HepG2 (cell line): ENCODE measurements around the gene MTCL1. TPM values are rescaled to one million over a fixed set of nuclear protein-coding genes. Genes with fewer than 3 reads are reported as not detected.

ENCODE experiments used
- ATAC-seq: fragments of 200-7000 bp; cut with Tn5 transposase; 3 replicates; pipeline ENCODE4 v1.9.1; 2020; ENCODE audit warnings: mild to moderate bottlenecking, moderate library complexity
- BruUV-seq: library from RNA; stranded (reverse); fragments of 400-500 nt; replicated peaks from 2 replicates; lab custom pipeline; 2021; lab: Mats Ljungman, UMichigan
- CTCF ChIA-PET: fragments of 300-600 bp; formaldehyde crosslinking; extraction: SDS; loops from one replicate; lab custom pipeline; 2021; ENCODE audit warnings: low total read pairs, inconsistent platforms, low intra/inter-chr PET ratio; lab: Yijun Ruan, JAX
- POLR2A ChIA-PET: fragments of 350-600 bp; sonication (Branson Sonifier 250); formaldehyde crosslinking; loops from one replicate; lab custom pipeline; 2020; ENCODE audit warnings: antibody characterized with exemption, inconsistent platforms; lab: Yijun Ruan, JAX
- DNase-seq: peaks from one replicate; pipeline ENCODE4 v3.0.0-alpha.2; 2015; ENCODE audit warnings: low spot score
- FAIRE-seq: peaks from 3 replicates; lab custom pipeline; 2011; peaks lifted over from hg19 to GRCh38; lab: Jason Lieb, UNC
- H2AFZ ChIP-seq: one replicate; pipeline ENCODE4 v1.6.1; 2011; ENCODE audit warnings: low read length, inconsistent platforms
- H3K27ac ChIP-seq: fragments of 300-600 bp; 3 replicates; pipeline ENCODE4 v1.8.0; 2011; ENCODE audit warnings: mixed run types, mild to moderate bottlenecking, mixed read lengths, low read length, inconsistent platforms; ENCODE audit not compliant: insufficient read depth; ENCODE audit errors: extremely low read length
- H3K27me3 ChIP-seq, 2 experiments: fragments of 200-600 bp in 1 of 2; 2 replicates in 1 of 2; 3 replicates in 1 of 2; pipeline versions ENCODE4 v1.6.0 to v1.8.0; 2011; ENCODE audit warnings: low read length in 2 of 2, mild to moderate bottlenecking in 2 of 2, moderate library complexity in 2 of 2, inconsistent platforms in 1 of 2; ENCODE audit not compliant: insufficient read depth in 2 of 2, control insufficient read depth in 1 of 2
- H3K36me3 ChIP-seq, 2 experiments: fragments of 200-600 bp in 1 of 2; replicated peaks in 1 of 2; 2 replicates in 1 of 2; 3 replicates in 1 of 2; pipeline versions ENCODE4 v1.5.1 to v1.8.0; 2011; ENCODE audit warnings: low read length in 2 of 2, inconsistent platforms in 1 of 2; ENCODE audit not compliant: insufficient read depth in 2 of 2, control insufficient read depth in 1 of 2
- H3K4me1 ChIP-seq: 2 replicates; pipeline ENCODE4 v1.5.1; 2012; ENCODE audit warnings: low read length, inconsistent platforms; ENCODE audit not compliant: insufficient read depth
- H3K4me2 ChIP-seq: 2 replicates; pipeline ENCODE4 v1.6.0; 2011; ENCODE audit warnings: low read depth, low read length, inconsistent platforms
- H3K4me3 ChIP-seq, 3 experiments: fragments of 200-600 bp in 1 of 3; sonication (generic), shearing (Covaris generic) in 1 of 3; replicated peaks in 1 of 3; 2 replicates each; pipeline ENCODE4 v1.5.1; 2011 to 2016; ENCODE audit warnings: low read length in 3 of 3, inconsistent platforms in 2 of 3, low read depth in 2 of 3, mild to moderate bottlenecking in 2 of 3, control low read depth in 1 of 3, mixed read lengths in 1 of 3; ENCODE audit not compliant: insufficient read depth in 1 of 3
- H3K79me2 ChIP-seq: one replicate; pipeline ENCODE4 v1.6.1; 2011; ENCODE audit warnings: low read length, inconsistent platforms; ENCODE audit not compliant: insufficient read depth
- H3K9ac ChIP-seq: 2 replicates; pipeline ENCODE4 v1.6.0; 2011; ENCODE audit warnings: mild to moderate bottlenecking, low read depth, low read length, inconsistent platforms; ENCODE audit not compliant: insufficient read depth
- H3K9me3 ChIP-seq: 2 replicates; pipeline ENCODE4 v1.5.1; 2012; ENCODE audit warnings: mild to moderate bottlenecking, low read length
- H4K20me1 ChIP-seq: 2 replicates; pipeline ENCODE4 v1.6.0; 2011; ENCODE audit warnings: inconsistent platforms, mild to moderate bottlenecking, low read length, moderate library complexity; ENCODE audit not compliant: insufficient read depth
- ATF2 ChIP-seq: sonication (generic); formaldehyde crosslinking; IDR thresholded peaks from 2 replicates; pipeline ENCODE4 v1.4.0; 2020; ENCODE audit warnings: missing genetic modification reagents
- GABPB1 ChIP-seq: IDR thresholded peaks from 2 replicates; pipeline ENCODE4 v1.6.1; 2016; ENCODE audit warnings: mild to moderate bottlenecking, missing genetic modification reagents, moderate library complexity, missing compliant biosample characterization
- JUN ChIP-seq: sonication (generic); formaldehyde crosslinking; IDR thresholded peaks from 2 replicates; pipeline ENCODE4 v1.4.0; 2020; ENCODE audit warnings: mild to moderate bottlenecking, missing genetic modification reagents
- MAF1 ChIP-seq: sonication (generic); formaldehyde crosslinking; IDR thresholded peaks from 2 replicates; pipeline ENCODE4 v1.5.0; 2020; ENCODE audit warnings: missing genetic modification reagents, borderline replicate concordance
- PRDM10 ChIP-seq: sonication (generic); formaldehyde crosslinking; IDR thresholded peaks from 2 replicates; pipeline ENCODE4 v1.4.0; 2020; ENCODE audit warnings: low read depth, missing genetic modification reagents
- SOX13 ChIP-seq, 3 experiments: fragments of 450-650 bp in 1 of 3; sonication (generic) in 1 of 3; formaldehyde crosslinking in 1 of 3; IDR thresholded peaks in 2 of 3; conservative IDR thresholded peaks in 1 of 3; 2 replicates each; pipeline versions ENCODE4 v1.5.0 to v1.6.1; 2016 to 2020; ENCODE audit warnings: antibody characterized with exemption in 1 of 3, mild to moderate bottlenecking in 1 of 3, missing compliant biosample characterization in 1 of 3, missing genetic modification reagents in 1 of 3, moderate library complexity in 1 of 3
- SP140L ChIP-seq: sonication (generic); formaldehyde crosslinking; IDR thresholded peaks from 2 replicates; pipeline ENCODE4 v1.4.0; 2020; ENCODE audit warnings: missing genetic modification reagents, borderline replicate concordance
- SYNCRIP ChIP-seq: fragments of 200-400 bp; formaldehyde crosslinking; IDR thresholded peaks from 2 replicates; pipeline ENCODE4 v1.6.1; 2018; ENCODE audit warnings: mild to moderate bottlenecking, low read depth, low read length; ENCODE audit not compliant: insufficient read depth
- THAP11 ChIP-seq: IDR thresholded peaks from 2 replicates; pipeline ENCODE4 v1.6.1; 2016; ENCODE audit warnings: missing biosample characterization, missing genetic modification reagents
- ZBTB8A ChIP-seq: sonication (generic); formaldehyde crosslinking; IDR thresholded peaks from 2 replicates; pipeline ENCODE4 v1.4.0; 2020; ENCODE audit warnings: mild to moderate bottlenecking, low read depth, missing genetic modification reagents, borderline replicate concordance
- ZFP41 ChIP-seq: sonication (generic); formaldehyde crosslinking; IDR thresholded peaks from 2 replicates; pipeline ENCODE4 v1.4.0; 2020; ENCODE audit warnings: mild to moderate bottlenecking, missing genetic modification reagents, borderline replicate concordance
- ZNF18 ChIP-seq: sonication (generic); formaldehyde crosslinking; IDR thresholded peaks from 2 replicates; pipeline ENCODE4 v1.8.0; 2022; ENCODE audit warnings: mild to moderate bottlenecking, missing genetic modification reagents; ENCODE audit not compliant: insufficient replicate concordance
- ZNF720 ChIP-seq: sonication (generic); formaldehyde crosslinking; IDR thresholded peaks from 2 replicates; pipeline ENCODE4 v1.4.0; 2020; ENCODE audit warnings: missing genetic modification reagents
- WGBS: methylation state at CpG from one replicate; pipeline ENCODE4 v1.1.6; 2017; ENCODE audit warnings: low lambda C conversion rate; 5-methylcytosine and 5-hydroxymethylcytosine counted together
- in situ Hi-C: cut with HindIII; loops from 2 replicates; pipeline ENCODE4 v1.10.0; 2017; ENCODE audit warnings: low pct_unique_long_range_greater_than_20kb; ENCODE audit not compliant: extremely low pct_ligation_motif_present
- intact Hi-C: fragments of 100-400 bp; cut with micrococcal nuclease; formaldehyde crosslinking; loops from one replicate; pipeline ENCODE4 v1.10.0; 2022; ENCODE audit not compliant: unreplicated experiment
- polyA plus RNA-seq, 8 experiments: library from polyadenylated mRNA; depleted of rRNA in 3 of 8; stranded (reverse) in 7 of 8; unstranded in 1 of 8; fragments of >200 nt; fragmentation: Illumina TruSeq in 4 of 8; extraction: Trizol in 4 of 8; gene quantifications; 2 replicates each; pipeline versions ENCODE4 v1.2.1 to v1.2.3, GENCODE V29; 2011 to 2016; ENCODE audit warnings: low read depth in 4 of 8, missing spikeins in 1 of 8, mixed read lengths in 1 of 8; ENCODE audit not compliant: insufficient read depth in 1 of 8
- total RNA-seq, 5 experiments: library from RNA; depleted of rRNA; stranded (reverse); fragments of >200 nt; fragmentation: Illumina TruSeq; extraction: Trizol; gene quantifications; 2 replicates each; pipeline ENCODE4 v1.2.3, GENCODE V29; 2016; ENCODE audit warnings: low read depth in 1 of 5

MTCL1 gene
- total and polyA plus RNA-seq, 2 of the 13 experiments (the other 11 are each of a cell fraction or from before 2014, with no cell fraction given): 3.1 to 3.2 TPM

- TF ChIP-seq MAF1 (CRISPR knock-in tag) (no peak), SYNCRIP (no peak)
Measured at GRCh38 chr18:8717011-8717770, 11.8 kb downstream of the MTCL1 start (continued).

GRCh38 chr18:8718401-8718913 is 13.1 kb downstream of the MTCL1 start:
- Histone ChIP-seq H3K9me3 (no peaks in the 10 kb centered on the region), H3K4me1 (peaks cover 18% of the 10 kb centered on the region), H3K36me3 (no peaks in the 10 kb centered on the region; a peak in 1 of 5 replicates), H4K20me1 (no peaks in the 10 kb centered on the region), H3K27me3 (no peaks in the 10 kb centered on the region), H3K9ac (no peak overlapping the region), H3K79me2 (no peaks in the 10 kb centered on the region), H3K27ac (no peak overlapping the region), H3K4me2 (no peak overlapping the region), H2AFZ (no peak overlapping the region), H3K4me3 (no peak overlapping the region)
- in situ Hi-C loops: no loop called here
- WGBS: 96% methylated on average over 16 of the region's 16 CpGs
- ATAC-seq: no peak
- TF ChIP-seq PRDM10: no peak
- TF ChIP-seq THAP11 (CRISPR knock-in tag): no peak
- no peak for TF ChIP-seq SOX13 (IDR thresholded peaks at IDR 0.05)
- no peak for TF ChIP-seq SOX13 (CRISPR knock-in tag; conservative IDR thresholded peaks at IDR 0.05 in 1 of 2, IDR thresholded peaks at IDR 0.05 in 1 of 2)
- TF ChIP-seq ZBTB8A (CRISPR knock-in tag): no peak
- no peak for TF ChIP-seq ZNF720 (CRISPR knock-in tag)
- no peak for TF ChIP-seq JUN (CRISPR knock-in tag)
- TF ChIP-seq ZFP41 (CRISPR knock-in tag): no peak
- no peak for TF ChIP-seq GABPB1 (CRISPR knock-in tag)
- TF ChIP-seq ZNF18: no peak
- no peak for TF ChIP-seq SP140L (CRISPR knock-in tag)
- TF ChIP-seq ATF2: no peak
- FAIRE-seq: no peak
- ChIA-PET CTCF (no interaction called here), POLR2A (no interaction called here)
- no peak for DNase-seq
- intact Hi-C loops: no loop called here
- BruUV-seq: no TSS peak
